Panc1 (cell line): ENCODE results near the gene KCNJ12.

ENCODE experiments used
- POLR2AphosphoS5 ChIP-seq: IDR thresholded peaks from 2 replicates; pipeline ENCODE4 v1.6.1; 2012; ENCODE audit warnings: mild to moderate bottlenecking, low read depth, low read length, moderate library complexity
- SIN3A ChIP-seq: IDR thresholded peaks from 2 replicates; pipeline ENCODE4 v1.6.1; 2012; ENCODE audit warnings: low read depth, mild to moderate bottlenecking, low read length, moderate library complexity, borderline replicate concordance; ENCODE audit not compliant: insufficient read depth
- TF ChIP-seq, protein P1 (sequence below): fragments of 450-650 bp; IDR thresholded peaks from 2 replicates; pipeline ENCODE4 v1.5.1; 2017; ENCODE audit warnings: mild to moderate bottlenecking
- TF ChIP-seq, protein P2 (sequence below), 2 experiments: IDR thresholded peaks; 2 replicates each; pipeline ENCODE4 v1.6.1; 2011 to 2012; ENCODE audit warnings: low read depth in 2 of 2, control low read depth in 1 of 2, low read length in 1 of 2, mild to moderate bottlenecking in 1 of 2, moderate library complexity in 1 of 2; ENCODE audit not compliant: insufficient read depth in 1 of 2

DNA sequence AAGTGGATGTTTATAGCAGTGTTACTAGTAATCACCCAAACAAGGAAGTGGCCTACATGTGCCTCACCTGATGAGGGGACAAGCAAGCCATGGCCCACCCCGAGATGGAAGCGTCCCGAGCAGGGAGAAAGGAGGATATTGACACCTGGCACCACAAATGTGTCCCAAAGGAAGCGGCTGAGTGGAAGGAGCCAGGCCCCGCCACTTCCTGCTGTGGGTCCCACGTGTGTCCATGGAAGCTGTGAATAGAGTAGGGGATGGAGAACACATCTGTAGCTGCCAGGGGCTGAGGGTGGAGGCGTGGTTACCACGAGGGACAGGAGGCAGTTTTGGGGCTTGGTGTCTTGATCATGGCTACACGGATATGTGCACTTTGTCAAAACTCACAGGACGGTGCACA is 49.2 kb downstream of the KCNJ12 start:
- TF ChIP-seq, protein P1, sequence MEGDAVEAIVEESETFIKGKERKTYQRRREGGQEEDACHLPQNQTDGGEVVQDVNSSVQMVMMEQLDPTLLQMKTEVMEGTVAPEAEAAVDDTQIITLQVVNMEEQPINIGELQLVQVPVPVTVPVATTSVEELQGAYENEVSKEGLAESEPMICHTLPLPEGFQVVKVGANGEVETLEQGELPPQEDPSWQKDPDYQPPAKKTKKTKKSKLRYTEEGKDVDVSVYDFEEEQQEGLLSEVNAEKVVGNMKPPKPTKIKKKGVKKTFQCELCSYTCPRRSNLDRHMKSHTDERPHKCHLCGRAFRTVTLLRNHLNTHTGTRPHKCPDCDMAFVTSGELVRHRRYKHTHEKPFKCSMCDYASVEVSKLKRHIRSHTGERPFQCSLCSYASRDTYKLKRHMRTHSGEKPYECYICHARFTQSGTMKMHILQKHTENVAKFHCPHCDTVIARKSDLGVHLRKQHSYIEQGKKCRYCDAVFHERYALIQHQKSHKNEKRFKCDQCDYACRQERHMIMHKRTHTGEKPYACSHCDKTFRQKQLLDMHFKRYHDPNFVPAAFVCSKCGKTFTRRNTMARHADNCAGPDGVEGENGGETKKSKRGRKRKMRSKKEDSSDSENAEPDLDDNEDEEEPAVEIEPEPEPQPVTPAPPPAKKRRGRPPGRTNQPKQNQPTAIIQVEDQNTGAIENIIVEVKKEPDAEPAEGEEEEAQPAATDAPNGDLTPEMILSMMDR = no peak
- TF ChIP-seq POLR2AphosphoS5 (no peak), SIN3A (no peak)
- TF ChIP-seq, protein P2, sequence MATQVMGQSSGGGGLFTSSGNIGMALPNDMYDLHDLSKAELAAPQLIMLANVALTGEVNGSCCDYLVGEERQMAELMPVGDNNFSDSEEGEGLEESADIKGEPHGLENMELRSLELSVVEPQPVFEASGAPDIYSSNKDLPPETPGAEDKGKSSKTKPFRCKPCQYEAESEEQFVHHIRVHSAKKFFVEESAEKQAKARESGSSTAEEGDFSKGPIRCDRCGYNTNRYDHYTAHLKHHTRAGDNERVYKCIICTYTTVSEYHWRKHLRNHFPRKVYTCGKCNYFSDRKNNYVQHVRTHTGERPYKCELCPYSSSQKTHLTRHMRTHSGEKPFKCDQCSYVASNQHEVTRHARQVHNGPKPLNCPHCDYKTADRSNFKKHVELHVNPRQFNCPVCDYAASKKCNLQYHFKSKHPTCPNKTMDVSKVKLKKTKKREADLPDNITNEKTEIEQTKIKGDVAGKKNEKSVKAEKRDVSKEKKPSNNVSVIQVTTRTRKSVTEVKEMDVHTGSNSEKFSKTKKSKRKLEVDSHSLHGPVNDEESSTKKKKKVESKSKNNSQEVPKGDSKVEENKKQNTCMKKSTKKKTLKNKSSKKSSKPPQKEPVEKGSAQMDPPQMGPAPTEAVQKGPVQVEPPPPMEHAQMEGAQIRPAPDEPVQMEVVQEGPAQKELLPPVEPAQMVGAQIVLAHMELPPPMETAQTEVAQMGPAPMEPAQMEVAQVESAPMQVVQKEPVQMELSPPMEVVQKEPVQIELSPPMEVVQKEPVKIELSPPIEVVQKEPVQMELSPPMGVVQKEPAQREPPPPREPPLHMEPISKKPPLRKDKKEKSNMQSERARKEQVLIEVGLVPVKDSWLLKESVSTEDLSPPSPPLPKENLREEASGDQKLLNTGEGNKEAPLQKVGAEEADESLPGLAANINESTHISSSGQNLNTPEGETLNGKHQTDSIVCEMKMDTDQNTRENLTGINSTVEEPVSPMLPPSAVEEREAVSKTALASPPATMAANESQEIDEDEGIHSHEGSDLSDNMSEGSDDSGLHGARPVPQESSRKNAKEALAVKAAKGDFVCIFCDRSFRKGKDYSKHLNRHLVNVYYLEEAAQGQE (IDR thresholded peaks at IDR 0.05; ENCODE audit: insufficient read depth in 1 of 2, low read depth in 2 of 2, low read length in 1 of 2) = no peak
